ENCODE results near the gene GALNTL6.

DNA sequence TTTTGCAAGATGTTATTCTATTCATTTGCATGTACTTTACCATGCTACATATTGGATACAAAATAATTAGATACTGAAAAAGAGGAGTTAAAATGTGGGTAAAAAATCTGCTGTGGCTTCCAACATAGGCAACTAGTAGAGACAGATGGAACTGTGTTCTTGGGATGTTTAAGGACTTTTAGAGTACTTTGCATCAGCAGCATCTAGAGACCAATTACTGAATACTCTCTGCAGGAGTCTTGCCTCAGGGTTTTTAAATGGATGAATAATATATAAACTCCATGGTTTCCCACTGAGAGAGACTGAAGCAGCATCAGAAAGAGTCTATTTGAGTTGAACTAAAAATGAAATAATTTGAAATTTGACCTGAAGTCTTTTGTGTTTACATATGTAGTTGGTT is 676.7 kb downstream of the GALNTL6 start:
- TF ChIP-seq, protein P1, sequence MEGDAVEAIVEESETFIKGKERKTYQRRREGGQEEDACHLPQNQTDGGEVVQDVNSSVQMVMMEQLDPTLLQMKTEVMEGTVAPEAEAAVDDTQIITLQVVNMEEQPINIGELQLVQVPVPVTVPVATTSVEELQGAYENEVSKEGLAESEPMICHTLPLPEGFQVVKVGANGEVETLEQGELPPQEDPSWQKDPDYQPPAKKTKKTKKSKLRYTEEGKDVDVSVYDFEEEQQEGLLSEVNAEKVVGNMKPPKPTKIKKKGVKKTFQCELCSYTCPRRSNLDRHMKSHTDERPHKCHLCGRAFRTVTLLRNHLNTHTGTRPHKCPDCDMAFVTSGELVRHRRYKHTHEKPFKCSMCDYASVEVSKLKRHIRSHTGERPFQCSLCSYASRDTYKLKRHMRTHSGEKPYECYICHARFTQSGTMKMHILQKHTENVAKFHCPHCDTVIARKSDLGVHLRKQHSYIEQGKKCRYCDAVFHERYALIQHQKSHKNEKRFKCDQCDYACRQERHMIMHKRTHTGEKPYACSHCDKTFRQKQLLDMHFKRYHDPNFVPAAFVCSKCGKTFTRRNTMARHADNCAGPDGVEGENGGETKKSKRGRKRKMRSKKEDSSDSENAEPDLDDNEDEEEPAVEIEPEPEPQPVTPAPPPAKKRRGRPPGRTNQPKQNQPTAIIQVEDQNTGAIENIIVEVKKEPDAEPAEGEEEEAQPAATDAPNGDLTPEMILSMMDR (IDR thresholded peaks at IDR 0.05; ENCODE audit: insufficient read depth, low read length, poor library complexity, severe bottlenecking): no peak
- no peak for TF ChIP-seq EZH2phosphoT487 (conservative IDR thresholded peaks at IDR 0.05; ENCODE audit: low read length)
